Measurements from ENCODE around the gene ITGB2.

ITGB2 gene

GRCh38 chr21:44910229-44911067 lies 10.3 kb downstream of the ITGB2 start:
- DNase-seq (ENCODE audit: low spot score): no peak

DNA sequence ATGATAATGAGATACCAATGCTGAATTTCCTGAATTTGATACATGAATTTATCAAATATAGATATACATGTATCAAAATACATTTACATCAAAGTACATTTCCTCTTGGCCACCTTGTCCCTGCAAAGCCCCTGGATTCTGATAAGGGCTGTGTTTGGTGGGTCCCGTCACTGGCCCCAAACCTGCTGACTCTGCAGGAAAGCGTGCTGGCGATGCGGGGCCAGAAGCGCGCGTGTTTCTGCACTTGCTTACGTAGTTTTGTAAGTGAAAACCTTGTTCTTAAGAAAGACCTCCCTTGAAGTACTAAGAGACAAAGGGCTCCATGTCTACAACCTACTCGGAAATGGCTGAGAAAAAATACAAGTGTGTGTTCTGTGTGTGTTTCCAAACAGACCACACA lies 11.0 kb downstream of the ITGB2 start:
- DNase-seq (ENCODE audit: low spot score): no peak

DNA sequence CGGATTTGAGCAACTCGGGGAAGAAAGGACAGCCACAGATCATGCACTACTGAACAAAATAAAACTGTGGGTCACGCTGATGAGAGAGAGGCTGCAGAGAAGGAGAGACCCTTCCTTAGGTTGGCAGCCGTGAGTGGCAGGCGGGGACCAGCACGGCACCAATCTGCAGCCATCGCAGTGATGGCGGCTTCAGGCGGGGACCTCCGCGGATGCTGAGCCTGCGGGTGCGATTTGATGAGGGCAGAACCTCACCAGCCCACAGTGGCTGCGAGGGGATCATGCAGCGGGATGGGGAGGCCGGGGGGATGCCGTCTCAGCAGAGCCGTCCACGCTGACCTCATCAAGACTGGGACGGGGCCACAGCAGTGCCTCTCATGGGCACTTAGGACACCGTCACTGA lies 11.8 kb downstream of the ITGB2 start:
- no peak for DNase-seq (ENCODE audit: low spot score)

DNA sequence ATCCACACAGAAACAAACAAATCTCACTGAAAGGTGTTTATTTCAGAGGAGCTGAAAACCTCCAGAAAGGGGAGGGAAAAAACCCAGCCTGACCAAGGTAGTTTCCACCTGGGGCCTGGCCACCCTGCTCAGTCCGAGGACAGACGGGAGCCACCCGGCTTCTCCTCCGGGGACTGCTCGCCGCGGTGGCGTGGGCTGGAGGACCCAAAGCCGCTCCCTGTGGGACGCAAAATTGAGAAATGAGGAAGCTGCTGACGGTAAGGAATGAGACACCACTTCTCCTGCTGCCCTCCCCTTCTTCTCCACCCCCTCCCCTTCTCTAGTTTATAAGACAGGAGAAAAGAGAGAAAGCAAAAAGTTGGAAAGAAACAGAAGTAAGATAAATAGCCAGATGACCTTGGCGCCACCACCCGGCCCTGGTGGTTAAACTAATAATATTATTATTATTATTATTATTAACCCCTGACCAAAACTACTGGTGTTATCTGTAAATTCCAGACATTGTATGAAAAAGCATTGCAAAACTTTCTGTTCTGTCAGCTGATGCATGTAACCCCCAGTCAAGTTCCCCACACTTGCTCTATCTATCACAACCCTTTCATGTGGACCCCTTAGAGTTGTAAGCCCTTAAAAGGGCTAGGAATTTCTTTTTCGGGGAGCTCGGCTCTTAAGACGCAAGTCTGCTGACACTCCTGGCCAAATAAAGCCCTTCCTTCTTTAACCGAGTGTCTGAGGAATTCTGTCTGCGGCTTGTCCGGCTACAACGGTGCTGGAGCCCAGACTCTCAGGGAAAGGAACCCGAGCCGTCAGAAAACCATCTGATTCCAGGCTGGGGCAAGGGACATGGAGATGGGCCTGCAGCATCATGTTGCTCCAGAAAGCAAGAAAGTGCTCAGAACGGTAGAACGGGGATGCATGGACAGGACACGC lies 12.5 kb downstream of the ITGB2 start:
- DNase-seq (ENCODE audit: low spot score): no peak

DNA sequence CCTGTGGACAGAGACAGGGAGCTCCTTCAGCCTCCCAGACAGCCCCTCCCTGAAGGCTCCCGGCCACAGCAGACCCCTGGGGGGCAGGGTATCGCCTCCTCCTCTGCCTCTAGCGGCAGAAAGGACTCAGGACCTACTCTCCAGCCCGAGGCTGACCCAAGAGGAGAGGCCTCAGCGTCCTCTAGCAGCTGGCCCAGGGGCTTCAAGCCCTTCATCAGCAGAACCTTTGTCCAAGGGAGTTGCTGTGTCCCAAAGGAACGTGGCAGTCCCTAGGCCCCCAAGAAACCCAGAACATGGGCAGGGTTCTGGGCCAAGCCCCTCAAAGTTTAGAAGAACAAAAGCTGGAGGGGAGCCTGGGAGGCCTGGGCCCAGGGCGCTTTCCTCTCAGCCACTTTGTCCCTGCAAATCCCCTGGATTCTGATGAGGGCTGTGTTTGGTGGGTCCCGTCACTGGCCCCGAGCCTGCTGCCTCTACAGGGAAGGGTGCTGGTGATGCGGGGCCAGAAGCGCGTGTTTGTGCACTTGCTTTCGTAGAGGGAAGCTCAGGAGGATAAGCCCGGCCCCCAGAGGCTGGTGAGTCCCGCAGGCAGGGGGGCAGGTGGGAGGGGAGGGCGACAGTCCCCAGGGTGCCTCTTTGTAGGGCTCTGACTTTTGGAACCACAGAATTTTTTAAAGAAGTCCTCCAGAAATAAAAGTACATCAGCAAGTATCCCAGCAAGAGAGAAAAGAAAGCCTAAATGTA lies 13.3 kb downstream of the ITGB2 start:
- DNase-seq (ENCODE audit: low spot score): no peak

- no peak for DNase-seq (ENCODE audit: low spot score)
These were observed 15.0 kb downstream of the ITGB2 start for GRCh38 chr21:44905728-44906090.

GRCh38 chr21:44905016-44905727 lies 15.5 kb downstream of the ITGB2 start:
- DNase-seq (ENCODE audit: low spot score): no peak

DNA sequence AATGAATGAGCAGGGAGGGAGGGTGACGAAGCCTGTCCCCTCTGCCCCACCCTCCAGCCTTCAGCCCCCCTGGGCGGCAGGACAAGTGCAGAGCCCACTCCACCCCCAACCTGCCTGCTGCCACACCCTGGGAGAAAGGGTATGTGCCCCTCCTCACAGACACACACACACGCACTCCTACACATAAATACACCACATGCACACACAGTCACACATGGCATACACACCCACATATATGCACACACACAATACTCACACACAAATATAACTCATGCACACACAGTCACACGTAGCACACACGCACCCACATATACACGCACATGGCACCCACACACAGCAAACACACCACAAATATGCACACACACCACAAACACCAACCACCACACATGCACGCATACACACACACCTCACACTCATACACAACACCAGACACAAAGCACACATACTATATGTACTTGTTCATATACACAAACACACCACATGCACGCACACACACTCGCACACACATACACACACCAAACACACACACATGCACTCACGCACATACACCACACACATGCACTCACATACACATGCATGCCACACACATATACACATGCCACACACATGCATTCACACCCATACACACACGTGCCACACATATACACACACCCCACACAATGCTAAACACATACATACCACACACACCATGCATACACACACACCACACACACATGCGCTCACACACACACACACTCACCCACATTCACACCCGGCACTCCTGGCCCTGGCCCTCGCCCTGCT lies 16.4 kb downstream of the ITGB2 start:
- DNase-seq (ENCODE audit: low spot score): no peak

DNA sequence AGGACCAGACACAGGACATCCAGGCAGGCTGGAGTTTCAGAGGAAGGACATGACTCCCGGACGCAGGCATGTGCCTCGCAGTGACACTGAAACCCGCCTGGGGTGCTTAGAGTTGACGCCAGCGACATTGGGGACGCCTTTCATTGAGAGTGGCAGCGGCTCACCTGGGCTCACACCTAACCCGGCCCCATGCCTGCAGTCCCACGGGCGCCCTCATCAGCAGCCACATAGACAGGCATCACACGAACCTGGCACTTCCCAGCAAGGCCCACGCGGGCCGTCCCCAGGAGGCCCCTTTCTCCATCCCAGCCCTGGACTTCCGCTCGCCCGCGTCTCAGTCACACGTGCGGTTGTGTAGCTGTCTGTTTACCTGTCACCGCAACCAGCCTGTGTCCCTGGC lies 17.0 kb downstream of the ITGB2 start:
- DNase-seq (ENCODE audit: low spot score): no peak

- no peak for DNase-seq (ENCODE audit: low spot score)
These were observed 17.5 kb downstream of the ITGB2 start for GRCh38 chr21:44903050-44903685.

DNA sequence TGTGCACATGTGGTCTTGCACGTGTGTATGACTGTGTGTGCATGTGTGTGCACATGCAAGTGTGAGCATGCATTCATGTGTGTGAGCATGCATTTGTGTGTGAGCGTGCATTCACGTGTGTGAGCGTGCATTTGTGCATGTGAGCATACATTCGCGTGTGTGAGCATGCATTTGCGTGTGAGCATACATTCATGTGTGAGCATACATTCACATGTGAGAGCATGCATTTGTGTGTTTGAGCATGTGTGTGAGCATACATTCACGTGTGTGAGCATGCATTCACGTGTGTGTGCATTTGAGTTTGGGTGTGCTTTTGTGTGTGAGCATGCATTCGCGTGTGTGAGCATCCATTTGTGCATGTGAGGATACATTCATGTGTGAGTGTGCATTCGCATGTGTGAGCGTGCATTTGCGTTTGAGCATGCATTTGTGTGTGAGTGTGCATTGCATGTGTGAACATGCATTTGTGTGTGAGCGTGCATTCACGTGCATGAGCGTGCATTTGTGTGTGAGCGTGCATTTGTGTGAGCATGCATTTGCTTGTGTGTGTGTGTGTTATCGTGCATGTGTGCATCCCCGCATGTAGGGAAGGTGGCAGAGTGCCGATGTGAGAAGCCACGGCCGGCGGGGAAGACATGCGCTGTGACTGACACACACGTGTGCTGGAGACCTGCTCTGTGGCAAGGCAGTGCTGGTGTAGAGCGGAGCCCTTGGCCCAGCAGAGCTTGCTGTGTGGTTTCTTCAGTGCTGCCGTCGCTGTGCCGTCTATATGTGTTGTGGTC lies 18.2 kb downstream of the ITGB2 start:
- no peak for DNase-seq (ENCODE audit: low spot score)

GRCh38 chr21:44901391-44902074 lies 19.2 kb downstream of the ITGB2 start:
- no peak for DNase-seq (ENCODE audit: low spot score)

DNA sequence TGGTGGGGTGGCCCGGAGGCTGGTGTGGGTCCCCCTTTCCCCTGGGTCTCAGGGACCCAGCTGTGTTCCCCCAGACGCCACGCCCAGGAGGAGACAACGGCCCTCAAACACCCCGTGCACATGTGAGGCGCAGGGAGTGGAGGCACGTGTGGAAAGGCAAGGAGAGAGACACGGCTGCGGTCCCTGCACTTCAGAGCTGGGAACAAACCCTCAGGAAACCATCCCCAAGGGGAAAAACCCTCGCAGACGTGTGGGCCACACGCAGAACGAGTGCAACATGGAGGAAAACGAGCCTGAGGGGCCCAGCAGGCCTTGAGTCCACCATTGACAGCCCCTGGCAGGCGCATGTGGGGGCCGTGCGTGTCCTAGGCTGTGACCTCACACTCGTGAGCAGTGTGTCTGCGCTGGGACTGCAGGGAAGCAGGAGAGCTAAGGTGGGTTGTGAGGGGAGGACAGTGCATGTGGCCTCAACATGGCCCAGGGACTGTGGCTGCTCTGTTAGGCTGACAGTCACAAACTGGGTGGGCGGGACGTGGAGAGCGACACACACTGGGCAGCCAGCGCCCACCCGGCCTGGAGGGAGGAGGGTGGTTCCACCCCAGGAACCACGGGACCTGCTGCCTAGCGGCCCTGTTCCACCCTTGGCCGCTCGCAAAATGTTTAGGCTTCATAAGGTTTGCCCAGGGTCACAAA lies 20.0 kb downstream of the ITGB2 start:
- no peak for DNase-seq (ENCODE audit: low spot score)

GRCh38 chr21:44899768-44900558 lies 20.7 kb downstream of the ITGB2 start:
- no peak for DNase-seq (ENCODE audit: low spot score)

DNA sequence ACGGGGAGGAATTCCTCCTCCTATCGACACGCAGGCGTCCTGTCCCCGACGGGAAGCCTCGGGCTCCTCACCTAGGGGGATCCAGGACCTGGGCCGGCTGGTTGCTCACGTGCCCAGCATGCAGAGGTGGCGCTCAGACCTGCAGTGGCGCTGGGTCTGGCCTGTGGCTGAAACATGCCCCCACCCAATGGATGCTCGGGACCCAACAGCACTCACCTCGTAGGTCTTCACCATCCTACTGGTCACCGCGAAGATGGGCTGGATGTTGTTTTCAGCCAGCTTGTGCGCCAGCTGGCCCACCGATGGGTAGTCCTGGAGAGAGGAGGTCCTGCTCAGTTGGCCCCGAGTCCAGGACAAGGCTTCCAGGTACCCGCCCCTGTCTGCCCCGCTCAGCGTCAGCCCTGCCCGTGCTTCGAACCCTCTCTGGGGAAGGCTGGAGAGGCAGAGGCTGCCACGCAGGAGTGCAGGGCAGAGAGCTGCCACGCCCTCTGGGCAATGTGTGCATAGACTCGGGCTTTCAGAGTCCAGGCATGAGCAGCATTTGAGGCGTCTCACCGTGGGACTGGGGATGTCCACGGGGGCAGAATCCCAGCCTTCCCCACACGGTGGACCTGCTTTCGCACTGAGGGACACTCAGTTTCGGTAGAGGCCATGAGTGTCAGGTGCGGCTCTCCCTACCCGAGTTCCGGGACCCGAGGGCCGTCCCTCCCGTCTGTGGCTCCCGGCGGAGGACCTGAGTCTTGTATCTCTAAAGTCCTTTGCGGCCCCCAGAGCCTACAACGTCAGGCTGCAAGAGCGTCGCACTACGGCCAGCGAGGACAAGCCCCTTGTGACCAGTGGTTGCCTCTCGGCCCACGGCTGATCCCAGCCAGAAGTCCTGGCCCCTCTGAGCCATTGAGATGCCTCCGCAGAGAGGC lies 21.6 kb downstream of the ITGB2 start:
- DNase-seq (ENCODE audit: low spot score): no peak

- DNase-seq (ENCODE audit: low spot score): no peak
These were observed 22.6 kb downstream of the ITGB2 start for GRCh38 chr21:44898011-44898488.

All from LoVo (cell line).